HepG2 (cell line): ENCODE results near the gene PDIK1L. TPM values are rescaled to one million over a fixed set of nuclear protein-coding genes. Genes with fewer than 3 reads are reported as not detected.

ENCODE experiments used
- ATAC-seq: fragments of 200-7000 bp; cut with Tn5 transposase; 3 replicates; pipeline ENCODE4 v1.9.1; 2020; ENCODE audit warnings: mild to moderate bottlenecking, moderate library complexity
- BruUV-seq: library from RNA; stranded (reverse); fragments of 400-500 nt; replicated peaks from 2 replicates; lab custom pipeline; 2021; lab: Mats Ljungman, UMichigan
- CTCF ChIA-PET: fragments of 300-600 bp; formaldehyde crosslinking; extraction: SDS; loops from one replicate; lab custom pipeline; 2021; ENCODE audit warnings: low total read pairs, inconsistent platforms, low intra/inter-chr PET ratio; lab: Yijun Ruan, JAX
- POLR2A ChIA-PET: fragments of 350-600 bp; sonication (Branson Sonifier 250); formaldehyde crosslinking; loops from one replicate; lab custom pipeline; 2020; ENCODE audit warnings: antibody characterized with exemption, inconsistent platforms; lab: Yijun Ruan, JAX
- DNase-seq: peaks from one replicate; pipeline ENCODE4 v3.0.0-alpha.2; 2015; ENCODE audit warnings: low spot score
- FAIRE-seq: peaks from 3 replicates; lab custom pipeline; 2011; peaks lifted over from hg19 to GRCh38; lab: Jason Lieb, UNC
- H2AFZ ChIP-seq: one replicate; pipeline ENCODE4 v1.6.1; 2011; ENCODE audit warnings: low read length, inconsistent platforms
- H3K27ac ChIP-seq: fragments of 300-600 bp; 3 replicates; pipeline ENCODE4 v1.8.0; 2011; ENCODE audit warnings: mixed run types, mild to moderate bottlenecking, mixed read lengths, low read length, inconsistent platforms; ENCODE audit not compliant: insufficient read depth; ENCODE audit errors: extremely low read length
- H3K27me3 ChIP-seq, 2 experiments: fragments of 200-600 bp in 1 of 2; 2 replicates in 1 of 2; 3 replicates in 1 of 2; pipeline versions ENCODE4 v1.6.0 to v1.8.0; 2011; ENCODE audit warnings: low read length in 2 of 2, mild to moderate bottlenecking in 2 of 2, moderate library complexity in 2 of 2, inconsistent platforms in 1 of 2; ENCODE audit not compliant: insufficient read depth in 2 of 2, control insufficient read depth in 1 of 2
- H3K36me3 ChIP-seq, 2 experiments: fragments of 200-600 bp in 1 of 2; replicated peaks in 1 of 2; 2 replicates in 1 of 2; 3 replicates in 1 of 2; pipeline versions ENCODE4 v1.5.1 to v1.8.0; 2011; ENCODE audit warnings: low read length in 2 of 2, inconsistent platforms in 1 of 2; ENCODE audit not compliant: insufficient read depth in 2 of 2, control insufficient read depth in 1 of 2
- H3K4me1 ChIP-seq: 2 replicates; pipeline ENCODE4 v1.5.1; 2012; ENCODE audit warnings: low read length, inconsistent platforms; ENCODE audit not compliant: insufficient read depth
- H3K4me2 ChIP-seq: 2 replicates; pipeline ENCODE4 v1.6.0; 2011; ENCODE audit warnings: low read depth, low read length, inconsistent platforms
- H3K4me3 ChIP-seq, 3 experiments: fragments of 200-600 bp in 1 of 3; sonication (generic), shearing (Covaris generic) in 1 of 3; replicated peaks in 1 of 3; 2 replicates each; pipeline ENCODE4 v1.5.1; 2011 to 2016; ENCODE audit warnings: low read length in 3 of 3, inconsistent platforms in 2 of 3, low read depth in 2 of 3, mild to moderate bottlenecking in 2 of 3, control low read depth in 1 of 3, mixed read lengths in 1 of 3; ENCODE audit not compliant: insufficient read depth in 1 of 3
- H3K79me2 ChIP-seq: one replicate; pipeline ENCODE4 v1.6.1; 2011; ENCODE audit warnings: low read length, inconsistent platforms; ENCODE audit not compliant: insufficient read depth
- H3K9ac ChIP-seq: 2 replicates; pipeline ENCODE4 v1.6.0; 2011; ENCODE audit warnings: mild to moderate bottlenecking, low read depth, low read length, inconsistent platforms; ENCODE audit not compliant: insufficient read depth
- H3K9me3 ChIP-seq: 2 replicates; pipeline ENCODE4 v1.5.1; 2012; ENCODE audit warnings: mild to moderate bottlenecking, low read length
- H4K20me1 ChIP-seq: 2 replicates; pipeline ENCODE4 v1.6.0; 2011; ENCODE audit warnings: inconsistent platforms, mild to moderate bottlenecking, low read length, moderate library complexity; ENCODE audit not compliant: insufficient read depth
- AKNA ChIP-seq: sonication (generic); formaldehyde crosslinking; IDR thresholded peaks from 2 replicates; pipeline ENCODE4 v1.4.0; 2020; ENCODE audit warnings: missing genetic modification reagents, borderline replicate concordance
- ATF5 ChIP-seq: sonication (generic); formaldehyde crosslinking; IDR thresholded peaks from 2 replicates; pipeline ENCODE4 v1.4.0; 2020; ENCODE audit warnings: mild to moderate bottlenecking, low read depth, missing genetic modification reagents
- CBX2 ChIP-seq, 2 experiments: fragments of 200-600 bp in 1 of 2; sonication (generic); formaldehyde crosslinking in 1 of 2; IDR thresholded peaks; 2 replicates each; pipeline versions ENCODE4 v1.7.0 to v1.8.1; 2018 to 2022; ENCODE audit warnings: low read depth in 2 of 2, low read length in 1 of 2, mild to moderate bottlenecking in 1 of 2, missing genetic modification reagents in 1 of 2
- ELF4 ChIP-seq: sonication (generic); formaldehyde crosslinking; IDR thresholded peaks from 2 replicates; pipeline ENCODE4 v1.5.0; 2020; ENCODE audit warnings: missing genetic modification reagents, mild to moderate bottlenecking, moderate library complexity, borderline replicate concordance
- FIP1L1 ChIP-seq: fragments of 200-400 bp; formaldehyde crosslinking; IDR thresholded peaks from 2 replicates; pipeline ENCODE4 v1.6.1; 2018; ENCODE audit warnings: low read depth, mild to moderate bottlenecking, low read length, moderate library complexity, borderline replicate concordance; ENCODE audit not compliant: insufficient read depth
- FOXK1 ChIP-seq: sonication (generic); formaldehyde crosslinking; IDR thresholded peaks from 2 replicates; pipeline ENCODE4 v1.4.0; 2020; ENCODE audit warnings: low read depth, missing genetic modification reagents, borderline replicate concordance
- HMG20A ChIP-seq: IDR thresholded peaks from 2 replicates; pipeline ENCODE4 v1.6.1; 2016; ENCODE audit warnings: borderline replicate concordance
- NAIF1 ChIP-seq: sonication (generic); formaldehyde crosslinking; IDR thresholded peaks from 2 replicates; pipeline ENCODE4 v1.5.0; 2020; ENCODE audit warnings: mild to moderate bottlenecking, missing genetic modification reagents, borderline replicate concordance
- POGK ChIP-seq: sonication (generic); formaldehyde crosslinking; conservative IDR thresholded peaks from 2 replicates; pipeline ENCODE4 v1.8.0; 2022; ENCODE audit warnings: mild to moderate bottlenecking, moderate library complexity, missing genetic modification reagents
- REPIN1 ChIP-seq: sonication (generic); formaldehyde crosslinking; IDR thresholded peaks from 2 replicates; pipeline ENCODE4 v1.8.0; 2022; ENCODE audit warnings: missing genetic modification reagents, low read depth, mild to moderate bottlenecking, borderline replicate concordance
- TBL1XR1 ChIP-seq: fragments of 150-350 bp; IDR thresholded peaks from 2 replicates; pipeline ENCODE4 v1.6.1; 2014; ENCODE audit warnings: borderline replicate concordance, low read length; ENCODE audit not compliant: partially characterized antibody
- ZFP36 ChIP-seq: fragments of 150-350 bp; IDR thresholded peaks from 2 replicates; pipeline ENCODE4 v1.6.1; 2018; ENCODE audit warnings: borderline replicate concordance, low read length, low read depth; ENCODE audit not compliant: partially characterized antibody
- ZNF709 ChIP-seq: sonication (generic); formaldehyde crosslinking; IDR thresholded peaks from 2 replicates; pipeline ENCODE4 v1.5.0; 2020; ENCODE audit warnings: mild to moderate bottlenecking, missing genetic modification reagents
- WGBS: methylation state at CpG from one replicate; pipeline ENCODE4 v1.1.6; 2017; ENCODE audit warnings: low lambda C conversion rate; 5-methylcytosine and 5-hydroxymethylcytosine counted together
- in situ Hi-C: cut with HindIII; loops from 2 replicates; pipeline ENCODE4 v1.10.0; 2017; ENCODE audit warnings: low pct_unique_long_range_greater_than_20kb; ENCODE audit not compliant: extremely low pct_ligation_motif_present
- intact Hi-C: fragments of 100-400 bp; cut with micrococcal nuclease; formaldehyde crosslinking; loops from one replicate; pipeline ENCODE4 v1.10.0; 2022; ENCODE audit not compliant: unreplicated experiment
- polyA plus RNA-seq, 8 experiments: library from polyadenylated mRNA; depleted of rRNA in 3 of 8; stranded (reverse) in 7 of 8; unstranded in 1 of 8; fragments of >200 nt; fragmentation: Illumina TruSeq in 4 of 8; extraction: Trizol in 4 of 8; gene quantifications; 2 replicates each; pipeline versions ENCODE4 v1.2.1 to v1.2.3, GENCODE V29; 2011 to 2016; ENCODE audit warnings: low read depth in 4 of 8, missing spikeins in 1 of 8, mixed read lengths in 1 of 8; ENCODE audit not compliant: insufficient read depth in 1 of 8
- total RNA-seq, 5 experiments: library from RNA; depleted of rRNA; stranded (reverse); fragments of >200 nt; fragmentation: Illumina TruSeq; extraction: Trizol; gene quantifications; 2 replicates each; pipeline ENCODE4 v1.2.3, GENCODE V29; 2016; ENCODE audit warnings: low read depth in 1 of 5

PDIK1L gene
- total and polyA plus RNA-seq, 2 of the 13 experiments (the other 11 are each of a cell fraction or from before 2014, with no cell fraction given): 1.9 to 4.6 TPM

DNA sequence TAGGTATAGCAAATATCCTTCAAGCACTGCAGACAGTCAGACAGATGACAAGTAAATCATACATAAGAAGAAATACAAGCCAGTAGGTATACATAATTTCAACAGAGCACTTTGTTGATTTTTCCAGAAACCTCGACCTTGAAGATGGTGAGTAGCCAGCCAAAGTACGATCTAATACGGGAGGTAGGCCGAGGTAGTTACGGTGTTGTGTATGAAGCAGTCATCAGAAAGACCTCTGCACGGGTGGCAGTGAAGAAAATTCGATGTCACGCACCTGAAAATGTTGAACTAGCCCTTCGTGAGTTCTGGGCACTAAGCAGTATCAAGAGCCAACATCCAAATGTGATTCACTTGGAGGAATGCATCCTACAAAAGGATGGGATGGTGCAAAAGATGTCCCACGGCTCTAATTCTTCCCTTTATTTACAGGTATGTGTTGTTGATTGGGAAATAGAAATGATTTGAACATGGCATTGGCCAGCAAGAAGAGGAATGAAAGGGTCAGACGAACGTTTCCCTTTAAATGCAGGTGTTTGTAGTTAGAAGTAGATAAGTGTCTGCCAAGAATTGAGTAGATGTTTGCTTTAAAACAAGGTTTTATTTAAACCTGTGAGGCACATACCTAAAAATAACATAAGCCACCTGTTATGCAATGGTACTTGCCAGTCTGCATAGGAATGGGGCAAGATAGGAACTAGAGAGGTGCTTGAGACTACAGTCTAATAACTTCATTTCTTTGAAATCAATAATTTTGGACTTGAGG is 2.7 kb downstream of the PDIK1L start:
- in situ Hi-C loops: no loop called here
- 91% methylated on average over 12 of the region's 12 CpGs for WGBS
- Histone ChIP-seq H4K20me1 (no peaks in the 10 kb centered on the region), H3K79me2 (peaks cover 7% of the 10 kb centered on the region), H2AFZ (no peak overlapping the region), H3K27ac (no peak overlapping the region), H3K4me3 (no peak overlapping the region), H3K9me3 (no peaks in the 10 kb centered on the region), H3K27me3 (no peaks in the 10 kb centered on the region; a peak in 1 of 5 replicates), H3K4me2 (no peak overlapping the region), H3K36me3 (peaks cover 4 to 22% of the 10 kb centered on the region in 2 experiments; a peak in 3 of 5 replicates), H3K4me1 (peaks cover 32% of the 10 kb centered on the region), H3K9ac (no peak overlapping the region)
- TF ChIP-seq ATF5 (CRISPR knock-in tag): no peak
- TF ChIP-seq ELF4 (CRISPR knock-in tag): no peak
- TF ChIP-seq NAIF1 (CRISPR knock-in tag): no peak
- no peak for TF ChIP-seq FIP1L1
- TF ChIP-seq POGK: no peak
- no peak for TF ChIP-seq CBX2 (IDR thresholded peaks at IDR 0.05; ENCODE audit: low read depth, low read length)
- no peak for TF ChIP-seq CBX2 (CRISPR knock-in tag; IDR thresholded peaks at IDR 0.05; ENCODE audit: low read depth)
- TF ChIP-seq TBL1XR1: no peak
- no peak for TF ChIP-seq REPIN1
- no peak for TF ChIP-seq FOXK1
- no peak for TF ChIP-seq AKNA
- no peak for TF ChIP-seq ZNF709 (CRISPR knock-in tag)
- TF ChIP-seq HMG20A (CRISPR knock-in tag): no peak
- TF ChIP-seq ZFP36: no peak
- CTCF ChIA-PET: no interaction called here
- intact Hi-C loops: loop anchor here (5.0 kb wide), 2 partner anchors 48 to 77 kb away; no protein-coding TSS in a partner anchor
- no TSS peak for BruUV-seq
- DNase-seq (no peak), FAIRE-seq (no peak), ATAC-seq (no peak)
- POLR2A ChIA-PET: no interaction called here
